ENCODE data around the gene FOXP4. TPM values are rescaled to one million over a fixed set of nuclear protein-coding genes. Genes with fewer than 3 reads are reported as not detected.

FOXP4 gene
- total and polyA plus RNA-seq, 2 of the 13 experiments (the other 11 are each of a cell fraction or from before 2014, with no cell fraction given): 11.0 to 12.4 TPM

- no peak for TF ChIP-seq ZNF318 (CRISPR knock-in tag; IDR thresholded peaks at IDR 0.05)
- TF ChIP-seq ZNF597 (CRISPR knock-in tag; IDR thresholded peaks at IDR 0.05): no peak
- TF ChIP-seq ZKSCAN1 (IDR thresholded peaks at IDR 0.05; ENCODE audit: low read length): no peak
- peak; percentile 15; the same call in 1 of the 2 replicates for TF ChIP-seq ZFX (CRISPR knock-in tag; IDR thresholded peaks at IDR 0.05; ENCODE audit: low read depth)
- peak; percentile 76 for TF ChIP-seq ZNF687 (CRISPR knock-in tag; IDR thresholded peaks at IDR 0.05)
- TF ChIP-seq PBX3 (CRISPR knock-in tag; IDR thresholded peaks at IDR 0.05; ENCODE audit: borderline replicate concordance): no peak
- TF ChIP-seq MED13 (CRISPR knock-in tag; IDR thresholded peaks at IDR 0.05): no peak
- TF ChIP-seq TBX3 (IDR thresholded peaks at IDR 0.05; ENCODE audit: borderline replicate concordance): no peak
- TF ChIP-seq CTCF (CRISPR knock-in tag; IDR thresholded peaks at IDR 0.05): 0 out of 2 replicates have a peak, but pooled peaks have one; percentile 6
These were observed 38.6 kb downstream of the FOXP4 start (continued) for GRCh38 chr6:41584668-41585205.

Data from HepG2 (cell line).